Stimulated activated CD4-positive, alpha-beta T cell treated with anti-CD3 and anti-CD28 coated beads, TNF-alpha, amount 100 ng/mL, for 24 hours (primary cell): ENCODE measurements around the gene BIRC5.

Source experiments
- DNase-seq, 3 experiments: peaks; one replicate each; pipeline ENCODE4 v3.0.0-alpha.2; 2020; ENCODE audit warnings: low read depth in 3 of 3

BIRC5 gene

DNA sequence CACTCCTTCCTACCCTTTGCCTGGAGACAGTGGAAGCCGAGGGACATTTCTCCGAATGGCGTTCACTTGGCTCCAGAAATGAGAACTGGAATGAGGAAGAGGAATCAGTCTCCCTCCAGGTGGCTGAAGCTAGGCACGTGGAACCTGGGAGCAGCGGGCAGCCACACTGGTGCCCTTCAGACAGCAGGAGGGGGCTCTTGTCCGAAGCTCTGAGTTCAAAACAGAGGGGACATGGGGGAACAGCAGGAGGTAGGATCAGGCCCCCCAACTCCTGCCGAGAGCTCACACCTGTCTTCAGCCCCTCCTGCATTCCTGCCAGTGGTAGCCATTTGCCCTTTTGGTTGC is 58.8 kb downstream of the BIRC5 start:
- DNase-seq: no peak

DNA sequence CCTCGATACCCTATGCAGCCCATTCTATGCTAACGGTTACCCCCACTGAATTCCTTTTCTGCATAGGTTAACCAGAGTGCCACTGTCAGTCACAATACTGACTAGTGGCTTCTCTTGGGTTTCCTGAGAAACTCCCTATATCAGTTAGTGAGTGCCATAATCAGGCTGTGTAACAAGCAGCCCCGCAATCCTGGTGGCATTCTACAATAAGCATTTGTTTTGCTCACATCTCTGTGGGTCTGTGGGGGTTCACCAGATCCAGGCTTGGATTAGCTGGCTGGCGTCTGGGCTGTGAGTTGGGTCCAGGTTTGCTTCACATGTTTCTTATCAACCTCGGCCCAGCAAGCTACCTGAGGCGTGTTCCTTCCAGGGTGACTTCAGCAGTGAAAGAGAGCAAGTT is 59.8 kb downstream of the BIRC5 start:
- DNase-seq: no peak
